PC-9 (cell line): ENCODE results near the gene ERC1. TPM values are rescaled to one million over a fixed set of nuclear protein-coding genes. Genes with fewer than 3 reads are reported as not detected.

Source experiments
- BruUV-seq: library from RNA; stranded (reverse); fragments of 400-500 nt; replicated peaks from 2 replicates; lab custom pipeline; 2021; lab: Mats Ljungman, UMichigan
- CTCF ChIA-PET: fragments of 300-600 bp; sonication (Branson Sonifier 250); formaldehyde crosslinking; loops from one replicate; lab custom pipeline; 2022; ENCODE audit warnings: antibody characterized with exemption; lab: Charles Lee
- POLR2A ChIA-PET: fragments of 300-600 bp; sonication (Branson Sonifier 250); formaldehyde crosslinking; loops from one replicate; lab custom pipeline; 2022; ENCODE audit warnings: antibody characterized with exemption; ENCODE audit not compliant: unreplicated experiment; lab: Charles Lee
- DNase-seq, 2 experiments: peaks; one replicate each; pipeline versions ENCODE4 v3.0.0 to v3.0.0-alpha.2; 2015 to 2022; ENCODE audit warnings: mixed read lengths in 1 of 2
- H2AFZ ChIP-seq: fragments of 200-600 bp; sonication (generic); 2 replicates; pipeline ENCODE4 v1.8.1; 2017; ENCODE audit warnings: antibody characterized with exemption
- H3F3A ChIP-seq: fragments of 200-600 bp; sonication (generic); 2 replicates; pipeline ENCODE4 v1.8.1; 2017; ENCODE audit warnings: antibody characterized with exemption, mild to moderate bottlenecking, low read depth; ENCODE audit not compliant: insufficient read depth
- H3K27ac ChIP-seq: fragments of 200-600 bp; sonication (generic); 2 replicates; pipeline ENCODE4 v1.6.1; 2016; ENCODE audit warnings: mixed run types
- H3K27me3 ChIP-seq: fragments of 200-600 bp; sonication (generic); 2 replicates; pipeline ENCODE4 v1.6.1; 2016; ENCODE audit warnings: low read depth, mixed run types; ENCODE audit not compliant: insufficient read depth
- H3K36me3 ChIP-seq: fragments of 200-600 bp; sonication (generic); 2 replicates; pipeline ENCODE4 v1.6.1; 2016; ENCODE audit warnings: low read depth, mixed run types
- H3K4me1 ChIP-seq: fragments of 200-600 bp; sonication (generic); replicated peaks from 2 replicates; pipeline ENCODE4 v1.6.1; 2016; ENCODE audit warnings: mixed run types; ENCODE audit not compliant: insufficient read depth
- H3K4me2 ChIP-seq: fragments of 200-600 bp; sonication (generic); 2 replicates; pipeline ENCODE4 v1.6.1; 2017; ENCODE audit warnings: mixed run types
- H3K4me3 ChIP-seq: fragments of 200-600 bp; sonication (generic); 2 replicates; pipeline ENCODE4 v1.6.1; 2016; ENCODE audit warnings: mixed run types
- H3K79me2 ChIP-seq: fragments of 200-600 bp; sonication (generic); 2 replicates; pipeline ENCODE4 v1.6.1; 2017; ENCODE audit warnings: low read depth, mixed run types
- H3K9me2 ChIP-seq: fragments of 200-600 bp; sonication (generic); 2 replicates; pipeline ENCODE4 v1.8.1; 2017; ENCODE audit warnings: mild to moderate bottlenecking; ENCODE audit not compliant: insufficient read depth
- H3K9me3 ChIP-seq: fragments of 200-600 bp; sonication (generic); 2 replicates; pipeline ENCODE4 v1.8.1; 2016; ENCODE audit warnings: low read depth; ENCODE audit not compliant: insufficient read depth
- H4K20me1 ChIP-seq: fragments of 200-600 bp; sonication (generic); 2 replicates; pipeline ENCODE4 v1.8.1; 2017; ENCODE audit not compliant: insufficient read depth
- CTCF ChIP-seq: fragments of 200-600 bp; sonication (generic); conservative IDR thresholded peaks from 2 replicates; pipeline ENCODE4 v1.6.1; 2017; ENCODE audit warnings: mixed run types, antibody characterized with exemption, mild to moderate bottlenecking, moderate library complexity
- EZH2 ChIP-seq: fragments of 200-600 bp; sonication (generic); IDR thresholded peaks from 2 replicates; pipeline ENCODE4 v1.8.0; 2017; ENCODE audit warnings: antibody characterized with exemption, low read depth
- intact Hi-C: fragments of 100-400 bp; cut with micrococcal nuclease; formaldehyde crosslinking; loops from one replicate; pipeline ENCODE4 v1.10.0; 2022; ENCODE audit not compliant: unreplicated experiment
- total RNA-seq: library from RNA; stranded (reverse); gene quantifications from 2 replicates; pipeline ENCODE4 v1.2.3, GENCODE V29; 2021

ERC1 gene
- total RNA-seq, 1 experiment from 2014 or later: 52.0 TPM

GRCh38 chr12:1479645-1480044 is 488.6 kb downstream of the ERC1 start:
- peaks cover 11% of the 10 kb centered on the region for H3F3A ChIP-seq
- H3K36me3 ChIP-seq: no peaks in the 10 kb centered on the region
- intact Hi-C loops: no loop called here
- no peaks in the 10 kb centered on the region for H3K9me3 ChIP-seq
- TF ChIP-seq EZH2 (no peak), CTCF (no peak)
- no peak overlapping the region for H2AFZ ChIP-seq
- no peaks in the 10 kb centered on the region for H4K20me1 ChIP-seq
- H3K4me1 ChIP-seq: peaks cover 11% of the 10 kb centered on the region
- H3K27me3 ChIP-seq: no peaks in the 10 kb centered on the region
- no peak overlapping the region for H3K27ac ChIP-seq
- ChIA-PET CTCF (no interaction called here), POLR2A (no interaction called here)
- no peaks in the 10 kb centered on the region for H3K9me2 ChIP-seq
- H3K4me2 ChIP-seq: no peak overlapping the region
- BruUV-seq: no TSS peak
- no peaks in the 10 kb centered on the region for H3K79me2 ChIP-seq
- no peak overlapping the region for H3K4me3 ChIP-seq
- DNase-seq: no peak

- no TSS peak for BruUV-seq
- intact Hi-C loops: no loop called here
Measured at GRCh38 chr12:1481326-1481725, 490.3 kb downstream of the ERC1 start.

GRCh38 chr12:1481906-1482305 is 490.9 kb downstream of the ERC1 start:
- CTCF ChIA-PET: interaction anchor here (0.6 kb wide), 1 partner anchor 351 kb away, joined by 7 read pairs; no protein-coding TSS in a partner anchor
- Histone ChIP-seq H3K27me3 (no peaks in the 10 kb centered on the region), H3K79me2 (no peaks in the 10 kb centered on the region), H3F3A (no peaks in the 10 kb centered on the region), H3K4me1 (no peaks in the 10 kb centered on the region), H3K9me3 (no peaks in the 10 kb centered on the region), H3K27ac (no peak overlapping the region), H2AFZ (no peak overlapping the region), H3K9me2 (no peaks in the 10 kb centered on the region), H4K20me1 (no peaks in the 10 kb centered on the region), H3K4me2 (no peak overlapping the region), H3K36me3 (no peaks in the 10 kb centered on the region), H3K4me3 (no peak overlapping the region)
- DNase-seq: no peak
- POLR2A ChIA-PET: no interaction called here
- intact Hi-C loops: no loop called here
- no peak for TF ChIP-seq CTCF
- no peak for TF ChIP-seq EZH2
- no TSS peak for BruUV-seq

More at GRCh38 chr12:1481326-1481725, 490.3 kb downstream of the ERC1 start:
- no peak for TF ChIP-seq EZH2
- no peak for TF ChIP-seq CTCF
- Histone ChIP-seq H3K4me2 (no peak overlapping the region), H3K9me2 (no peaks in the 10 kb centered on the region), H3K27ac (no peak overlapping the region), H3K79me2 (no peaks in the 10 kb centered on the region), H3F3A (no peaks in the 10 kb centered on the region), H3K9me3 (no peaks in the 10 kb centered on the region), H3K27me3 (no peaks in the 10 kb centered on the region), H3K4me1 (no peaks in the 10 kb centered on the region), H4K20me1 (no peaks in the 10 kb centered on the region), H3K36me3 (no peaks in the 10 kb centered on the region), H3K4me3 (no peak overlapping the region), H2AFZ (no peak overlapping the region)
- CTCF ChIA-PET: no interaction called here
- POLR2A ChIA-PET: no interaction called here
- DNase-seq: no peak
